K562 (cell line): ENCODE data around the gene MEAF6. TPM values are rescaled to one million over a fixed set of nuclear protein-coding genes. Genes with fewer than 3 reads are reported as not detected.

Experiments
- CBFB ChIP-seq: sonication (generic); formaldehyde crosslinking; IDR thresholded peaks from 2 replicates; pipeline ENCODE4 v1.4.0; 2020; ENCODE audit warnings: mild to moderate bottlenecking, missing genetic modification reagents
- CREBBP ChIP-seq: IDR thresholded peaks from one replicate; pipeline ENCODE4 v1.6.1; 2012; ENCODE audit warnings: low read depth, mild to moderate bottlenecking, control low read depth, inconsistent platforms, low read length
- CUX1 ChIP-seq: fragments of 200-800 bp; sonication (Bioruptor generic); IDR thresholded peaks from 2 replicates; pipeline ENCODE4 v1.6.1; 2016; ENCODE audit warnings: missing genetic modification characterization, missing compliant biosample characterization
- ELF2 ChIP-seq: fragments of 250-450 bp; sonication (Bioruptor Pico); IDR thresholded peaks from 2 replicates; pipeline ENCODE4 v1.5.0; 2021; ENCODE audit warnings: mild to moderate bottlenecking
- polyA plus RNA-seq, 8 experiments: library from polyadenylated mRNA; depleted of rRNA in 4 of 8; stranded (reverse) in 5 of 8; unstranded in 3 of 8; fragments of >200 nt; fragmentation: Nextera tagmentation in 2 of 8; fragmentation: Illumina TruSeq in 1 of 8; extraction: Ambion mirVana in 2 of 8; extraction: Trizol in 1 of 8; gene quantifications; 2 replicates each; pipeline versions ENCODE4 v1.2.1 to v1.2.3, GENCODE V29; 2011 to 2014; ENCODE audit warnings: inconsistent platforms in 1 of 8, missing spikeins in 1 of 8
- total RNA-seq, 7 experiments: library from RNA; depleted of rRNA in 6 of 7; stranded (reverse); fragments of >200 nt in 6 of 7; fragmentation: Illumina TruSeq in 2 of 7; extraction: Trizol in 2 of 7; gene quantifications; 2 replicates each; pipeline versions ENCODE4 v1.2.1 to v1.2.3, GENCODE V29; 2011 to 2021; ENCODE audit warnings: low replicate concordance in 1 of 7

The MEAF6 gene
- total and polyA plus RNA-seq, 9 of the 15 experiments (the other 6 are each of a cell fraction or from before 2014, with no cell fraction given), result 55.0 to 151 (median 92.3) TPM

DNA sequence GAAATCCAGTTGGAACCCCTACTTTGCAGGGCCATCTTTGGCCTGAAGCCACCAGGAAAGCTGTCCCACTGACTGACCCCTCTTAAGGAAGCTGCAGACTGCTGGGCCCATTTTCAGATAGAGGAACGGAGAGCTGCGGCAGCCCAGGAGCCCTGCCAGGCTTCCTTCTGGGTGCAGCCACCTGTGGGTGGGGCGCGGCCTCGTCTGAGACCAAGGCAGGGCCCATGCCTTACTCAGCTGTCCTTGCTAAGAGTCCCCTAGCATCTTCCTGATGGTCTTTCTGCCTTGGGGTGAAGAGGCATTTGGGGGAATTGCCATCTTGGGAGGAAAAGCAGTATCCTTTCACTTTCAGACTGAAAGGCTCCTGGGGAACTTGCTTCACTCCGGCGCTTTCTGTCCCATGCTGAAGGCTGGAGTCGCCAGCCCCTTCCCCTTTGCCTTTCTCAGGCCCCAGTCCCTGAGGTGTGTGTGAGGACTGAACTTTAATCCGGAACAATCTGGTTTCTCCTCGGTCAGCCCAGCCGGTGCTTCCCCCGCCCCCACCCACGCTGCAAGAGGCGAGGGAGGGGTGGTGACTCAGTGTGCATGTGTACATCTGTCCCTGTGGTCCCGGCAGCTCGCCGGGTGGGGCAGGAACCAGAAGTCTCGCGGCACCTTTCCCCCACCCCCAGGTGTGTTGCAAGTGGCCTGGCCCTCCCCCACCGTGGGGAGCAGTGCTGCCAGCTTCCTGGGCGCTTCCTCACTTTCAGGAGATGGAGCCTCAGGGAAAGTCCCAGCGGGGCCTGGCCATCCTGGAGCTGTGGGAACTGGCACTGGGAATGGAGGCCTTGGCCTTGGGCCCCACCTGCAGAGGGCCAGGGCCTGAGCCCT lies 35.1 kb downstream of the MEAF6 start (continued):
- TF ChIP-seq CUX1 (CRISPR knock-in tag), result no peak
- no peak for TF ChIP-seq CBFB
- TF ChIP-seq ELF2, result no peak
- TF ChIP-seq CREBBP, result no peak
